HG02870 (cell line): ENCODE measurements around the gene THAP8.

Source experiments
- ATAC-seq: cut with Tn5 transposase; IDR thresholded peaks from one replicate; pipeline ENCODE4 v1.9.1; 2021; ENCODE audit warnings: mild to moderate bottlenecking, moderate library complexity; ENCODE audit not compliant: unreplicated experiment

Gene THAP8

DNA sequence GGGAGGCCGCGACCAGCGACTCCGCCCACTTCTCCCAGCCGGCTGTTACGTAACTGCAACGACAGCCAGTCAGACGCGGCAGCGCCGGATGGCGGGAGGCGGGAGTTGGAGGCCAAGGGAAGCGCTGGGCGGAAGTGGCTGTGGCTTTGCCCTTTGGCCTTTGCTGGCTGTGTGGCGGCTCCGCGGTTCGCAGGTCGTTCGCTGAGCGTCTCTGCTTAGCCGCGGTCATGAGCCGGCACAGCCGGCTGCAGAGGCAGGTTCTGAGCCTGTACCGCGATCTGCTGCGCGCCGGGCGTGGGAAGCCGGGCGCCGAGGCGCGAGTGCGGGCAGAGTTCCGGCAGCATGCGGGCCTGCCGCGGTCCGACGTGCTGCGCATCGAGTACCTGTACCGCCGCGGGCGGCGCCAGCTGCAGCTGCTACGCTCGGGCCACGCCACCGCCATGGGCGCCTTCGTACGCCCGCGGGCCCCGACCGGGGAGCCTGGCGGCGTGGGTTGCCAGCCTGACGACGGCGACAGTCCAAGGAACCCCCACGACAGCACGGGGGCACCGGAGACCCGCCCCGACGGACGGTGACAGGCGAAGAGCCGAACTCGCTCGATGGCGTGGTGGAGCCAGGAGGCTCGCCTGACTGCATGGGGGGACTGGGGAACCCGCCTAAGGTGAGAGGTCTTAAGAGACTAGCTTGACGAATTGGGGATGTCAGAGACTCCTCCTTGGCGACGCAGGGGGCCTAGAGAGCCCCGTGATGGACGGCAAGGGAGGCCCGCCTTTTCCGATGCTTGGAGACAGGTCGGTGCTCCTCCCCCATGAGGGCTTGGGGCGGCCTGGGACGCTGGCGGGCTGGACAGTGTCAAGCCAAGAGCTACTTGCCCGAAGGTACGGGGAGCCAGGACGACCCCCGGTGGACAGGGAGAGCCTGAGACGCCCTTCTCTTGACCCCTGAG, 58.8 kb downstream of the THAP8 start, which contains the start of gene SDHAF1:
Gene SDHAF1, plus strand, starts transcription at position 141 of the 946 bp plus-strand sequence. Its CDS starts 87 bp downstream, at position 228.
- ATAC-seq: peak; percentile 88

DNA sequence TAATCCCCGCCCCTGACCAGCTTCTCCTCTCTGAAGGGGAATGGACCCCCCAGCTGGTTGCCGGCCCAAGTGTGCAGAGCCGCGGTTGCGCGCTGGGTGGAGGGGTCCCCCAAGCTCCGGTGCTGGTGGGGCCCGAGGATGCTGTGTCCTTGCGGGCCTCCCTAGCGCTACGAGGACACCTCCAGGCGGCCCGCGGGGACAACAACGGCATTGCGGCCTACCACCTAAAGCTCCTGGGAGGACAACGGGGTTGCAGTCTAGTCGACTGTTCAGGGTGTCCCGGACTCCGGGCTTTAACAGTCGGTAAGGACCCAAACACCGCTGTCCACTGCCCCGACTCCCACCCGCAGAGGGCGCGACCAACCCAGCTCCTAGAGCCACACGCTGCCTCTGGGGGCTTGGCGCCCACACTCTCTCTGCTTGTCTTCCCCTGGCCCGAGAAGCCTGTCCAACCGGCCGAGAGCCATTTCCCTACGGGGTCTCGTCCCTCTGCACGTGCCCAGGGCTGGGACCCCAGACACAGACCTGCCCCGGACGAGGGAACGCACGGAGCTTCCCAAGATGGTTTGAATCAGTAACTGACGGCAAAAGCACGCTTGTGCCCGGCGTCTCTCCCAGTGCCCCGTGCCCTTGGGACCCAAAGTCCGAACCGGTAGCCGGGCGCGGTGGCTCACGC, 60.0 kb downstream of the THAP8 start:
- no peak for ATAC-seq

DNA sequence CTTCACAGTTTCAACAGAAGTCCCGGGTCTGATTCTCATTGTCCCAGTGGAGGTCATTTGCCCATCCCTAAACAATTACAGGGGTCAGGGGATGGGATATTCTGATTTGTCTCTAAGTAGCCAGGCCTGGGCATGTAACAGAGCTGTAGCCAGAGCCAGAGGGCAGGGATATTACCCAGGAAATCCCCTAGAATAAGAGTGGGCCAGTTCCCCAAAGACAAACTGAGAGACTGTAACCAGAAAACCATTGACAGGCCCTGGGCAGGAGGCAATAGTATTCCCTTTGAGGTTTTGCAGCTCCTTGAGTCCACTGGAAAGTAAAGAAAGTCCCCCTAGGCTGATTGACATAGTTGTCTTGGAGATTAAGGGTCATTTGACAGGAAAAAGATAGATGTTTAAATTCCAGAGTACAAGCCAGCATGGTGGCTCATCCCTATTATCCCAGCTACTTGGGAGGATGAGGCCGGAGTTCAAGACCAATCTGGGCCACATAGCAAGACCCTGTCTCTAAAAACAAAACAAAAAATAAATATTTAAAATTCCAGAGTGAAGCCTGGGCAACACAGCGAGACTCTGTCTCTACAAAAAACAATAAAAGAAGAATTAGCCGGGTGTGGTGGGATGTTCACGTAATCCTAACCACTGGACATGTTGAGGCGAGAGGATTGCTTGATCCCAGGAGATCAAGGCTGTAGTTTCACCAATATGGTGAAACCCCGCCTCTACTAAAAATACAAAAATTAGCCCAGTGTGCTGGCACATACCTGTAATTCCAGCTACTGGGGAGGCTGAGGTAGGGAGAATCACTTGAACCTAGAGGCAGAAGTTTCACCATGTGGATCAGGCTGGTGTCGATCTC, 60.9 kb downstream of the THAP8 start:
- ATAC-seq: no peak

DNA sequence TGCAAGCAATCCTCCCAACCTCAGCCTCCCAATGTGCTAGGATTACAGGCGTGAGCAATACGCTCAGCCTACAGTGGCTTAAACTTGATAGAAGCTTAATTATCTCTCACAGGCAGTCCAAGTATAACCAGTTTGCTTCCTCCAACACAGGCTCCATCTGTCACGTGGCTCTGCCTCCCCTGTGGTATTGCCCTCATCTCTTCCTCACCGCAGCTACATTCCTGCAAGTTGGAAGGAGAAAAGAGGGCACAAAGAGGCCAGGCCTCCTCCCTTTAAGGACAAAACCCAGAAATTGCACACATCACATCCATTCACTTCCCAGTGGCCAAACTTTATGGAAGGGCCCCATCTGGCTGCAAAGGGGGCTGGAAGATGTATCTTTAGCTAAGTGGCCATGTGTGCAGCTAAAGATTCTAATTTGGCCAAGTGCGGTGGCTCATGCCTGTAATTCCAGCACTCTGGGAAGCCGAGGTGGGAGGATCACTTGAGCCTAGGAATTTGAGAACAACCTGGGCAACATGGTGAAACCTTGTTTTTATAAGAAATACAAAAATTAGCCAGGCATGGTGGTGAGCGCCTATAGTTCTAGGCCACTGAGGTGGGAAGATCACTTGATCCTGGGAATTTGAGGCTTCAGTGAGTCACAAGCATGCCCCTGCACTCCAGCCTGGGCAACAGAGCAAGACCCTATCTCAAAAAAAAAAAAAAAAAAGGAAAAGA, 62.2 kb downstream of the THAP8 start:
- no peak for ATAC-seq

DNA sequence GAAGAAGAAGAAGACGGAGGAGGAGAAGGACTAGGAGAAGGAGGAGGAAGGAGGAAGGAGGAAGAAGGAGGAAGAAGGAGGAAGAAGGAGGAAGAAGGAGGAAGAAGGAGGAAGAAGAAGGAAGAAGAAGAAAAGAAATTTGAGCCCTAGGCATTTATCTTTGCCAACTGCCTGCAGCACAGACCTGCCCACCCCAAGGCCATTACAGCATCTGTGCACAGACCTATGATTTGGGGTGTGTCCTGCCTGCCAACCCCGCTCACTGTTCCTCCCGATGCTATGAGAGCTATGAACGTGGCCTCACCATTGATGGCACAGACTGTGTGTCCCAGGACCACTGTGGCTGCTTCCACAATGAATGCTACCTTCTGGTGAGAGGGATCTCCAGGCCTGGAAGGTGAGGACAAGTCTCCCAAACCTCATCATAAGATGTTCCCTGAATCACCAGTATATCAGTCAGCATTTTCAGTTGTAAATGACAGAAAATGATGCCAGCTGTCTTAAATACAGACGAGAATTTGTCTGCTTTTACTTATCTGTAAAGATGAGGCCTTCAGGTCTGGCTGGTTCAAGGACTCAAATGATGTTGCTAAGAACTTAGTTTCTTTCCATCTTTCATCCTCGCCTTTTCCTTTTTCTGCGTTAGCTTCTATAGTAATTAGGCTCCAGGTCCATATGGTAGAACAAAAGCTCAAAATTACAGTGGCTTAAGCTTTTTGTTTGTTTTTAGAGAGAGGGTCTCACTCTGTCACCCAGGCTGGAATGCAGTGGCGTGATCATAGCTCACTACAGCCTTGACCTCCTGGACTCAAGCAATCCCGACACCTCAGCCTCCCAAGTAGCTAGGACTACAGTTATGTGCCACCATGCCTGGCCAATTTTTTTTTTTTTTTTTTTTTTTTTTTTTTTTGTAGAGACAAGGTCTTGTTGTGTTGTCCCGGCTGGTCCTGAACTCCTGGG, 63.0 kb downstream of the THAP8 start:
- no peak for ATAC-seq

DNA sequence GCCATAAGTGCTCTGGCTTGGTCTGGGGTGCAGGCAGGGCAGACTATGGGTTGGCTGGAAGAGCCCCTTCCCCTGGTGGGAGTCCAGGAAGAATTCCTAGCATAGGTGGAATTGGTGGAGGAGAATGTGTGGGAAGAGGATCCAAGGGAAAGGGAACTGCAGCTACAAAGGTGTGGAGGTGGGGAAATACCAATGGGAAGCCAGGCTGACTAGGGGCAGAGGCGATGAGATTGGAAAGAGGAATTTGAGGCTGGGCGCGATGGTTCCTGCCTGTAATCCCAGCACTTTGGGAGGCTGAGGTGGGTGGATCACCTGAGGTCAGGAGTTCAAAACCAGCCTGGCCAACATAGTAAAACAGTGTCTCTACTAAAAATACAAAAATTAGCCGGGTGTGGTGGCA, 63.9 kb downstream of the THAP8 start:
- no peak for ATAC-seq

DNA sequence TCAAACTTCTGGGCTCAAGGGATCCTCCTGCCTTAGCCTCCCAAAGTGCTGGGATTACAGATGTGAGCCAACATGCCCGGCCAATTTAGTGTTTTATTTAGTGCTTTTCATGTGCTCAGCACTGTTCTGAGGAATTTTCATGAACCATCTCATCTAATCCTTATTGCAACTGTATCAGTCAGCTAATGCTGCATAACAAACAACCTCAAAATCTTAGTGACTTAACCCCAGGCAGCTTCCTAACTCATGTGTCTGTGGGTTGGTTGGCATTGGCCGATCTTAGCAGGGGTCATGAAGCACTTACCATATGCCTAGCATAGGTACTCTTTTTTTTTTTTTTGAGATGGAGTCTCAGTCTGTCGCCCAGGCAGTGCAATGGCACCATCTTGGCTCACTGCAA, 65.3 kb downstream of the THAP8 start:
- ATAC-seq: no peak

DNA sequence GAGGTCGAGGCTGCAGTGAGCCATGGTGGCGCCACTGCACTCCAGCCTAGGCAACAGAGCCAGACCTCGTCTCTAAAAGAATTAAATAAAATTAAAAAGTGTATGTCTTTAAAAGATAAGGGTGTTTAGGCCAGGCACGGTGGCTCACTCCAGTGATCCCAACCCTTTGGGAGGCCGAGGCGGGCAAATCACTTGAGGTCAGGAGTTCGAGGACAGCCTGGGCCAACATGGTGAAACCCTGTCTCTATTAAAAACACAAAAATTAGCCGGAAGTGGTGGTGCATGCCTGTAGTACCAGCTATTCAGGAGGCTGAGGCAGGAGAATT, 66.6 kb downstream of the THAP8 start:
- no peak for ATAC-seq

DNA sequence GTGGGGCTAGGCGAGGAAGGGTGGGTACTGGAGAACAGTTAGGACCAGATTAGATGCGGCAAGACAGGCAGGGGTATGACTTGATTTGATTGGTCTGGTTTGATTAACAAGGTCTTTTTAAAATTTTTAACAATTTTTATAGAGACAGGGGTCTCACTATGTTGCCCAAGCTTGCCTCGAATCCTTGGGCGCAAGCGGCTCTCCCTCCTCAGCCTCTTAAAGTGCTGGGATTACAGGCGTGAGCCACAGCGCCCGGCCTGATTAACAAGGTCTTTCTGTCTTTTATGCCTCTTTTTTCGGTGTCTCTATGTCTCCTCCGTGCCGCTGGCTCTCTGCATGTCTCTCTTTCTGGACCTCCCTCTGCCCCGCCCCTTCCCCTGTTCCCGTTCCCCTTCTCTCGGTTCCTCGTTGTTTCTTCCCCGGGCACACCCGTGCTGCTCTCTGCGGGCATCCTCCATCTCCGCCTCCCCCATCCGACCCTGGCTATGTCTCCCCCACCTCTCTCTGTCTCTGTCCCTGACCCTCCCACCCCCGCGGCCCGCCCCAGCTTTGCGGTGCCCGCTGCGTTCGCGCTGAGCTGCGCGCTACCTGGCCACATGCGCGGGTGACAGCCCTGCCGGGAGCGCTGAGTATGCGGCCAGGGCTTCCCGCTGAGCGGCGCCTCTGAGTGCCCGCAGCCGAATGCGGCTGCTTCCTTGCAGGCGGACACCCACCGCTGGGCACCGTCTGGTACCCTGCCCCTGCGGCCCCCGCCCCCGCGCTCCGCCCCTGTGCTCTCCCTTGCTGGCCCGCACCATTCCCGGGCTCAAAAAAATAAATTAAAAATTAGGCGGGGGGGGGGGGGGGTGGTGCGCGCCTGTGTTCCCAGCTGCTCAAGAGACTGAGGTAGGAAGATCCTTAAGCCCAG, 67.2 kb downstream of the THAP8 start:
- no peak for ATAC-seq

DNA sequence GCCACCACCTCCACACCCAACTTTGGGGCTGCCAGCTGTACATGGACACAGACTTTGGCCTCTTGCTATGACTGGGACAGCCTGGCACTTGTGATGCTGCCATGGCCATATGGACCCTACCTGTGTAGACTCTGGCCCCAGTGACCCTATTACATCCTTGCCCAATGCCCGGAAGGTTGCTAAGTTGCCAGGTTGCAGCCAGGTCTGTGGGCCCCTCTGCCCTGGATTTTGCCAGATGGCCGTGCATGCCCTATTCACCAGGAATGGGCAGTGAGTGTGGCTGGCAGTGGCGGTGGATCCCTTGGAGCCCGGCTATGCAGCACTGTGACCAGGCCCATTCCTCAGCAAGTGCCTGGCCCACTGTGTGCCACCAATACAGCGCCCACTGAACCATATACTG, 68.0 kb downstream of the THAP8 start:
- ATAC-seq: no peak
